Erythroblast (primary cell): ENCODE measurements around the gene PARP12.

Source experiments
- GATA1 ChIP-seq: IDR thresholded peaks from 2 replicates; pipeline ENCODE4 v1.6.1; 2011; ENCODE audit warnings: low read depth, mild to moderate bottlenecking, control low read depth, low read length, moderate library complexity
- POLR2A ChIP-seq: IDR thresholded peaks from 2 replicates; pipeline ENCODE4 v1.6.1; 2011; ENCODE audit warnings: mild to moderate bottlenecking, low read length

DNA sequence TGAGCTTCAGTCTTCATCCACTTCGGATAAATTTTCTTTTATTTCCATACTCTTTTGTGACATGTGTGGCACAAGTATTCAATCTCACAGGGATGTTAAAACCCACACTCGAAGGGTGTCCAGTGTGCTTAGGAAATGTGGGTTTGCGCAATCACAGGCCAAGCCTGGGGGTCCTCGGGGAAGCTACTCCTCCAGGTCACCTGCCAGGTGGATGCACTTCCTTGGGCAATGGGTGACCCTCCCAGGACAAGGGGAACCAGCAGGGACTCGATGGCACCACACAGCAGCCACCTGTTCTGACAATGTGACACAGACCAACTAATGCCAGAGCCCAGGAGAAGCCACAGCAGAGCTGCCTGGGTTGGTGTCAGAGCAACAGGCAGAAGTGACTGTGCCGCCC lies 39.0 kb downstream of the PARP12 start:
- TF ChIP-seq POLR2A (no peak), GATA1 (no peak)
